GM18511 (cell line): ENCODE measurements around the gene PWP2.
"Not testable (repeated sequence)": the region's sequence is repeated elsewhere in the genome, so short reads cannot be mapped to it uniquely, and the experiment has no call there.

Source experiments
- ATAC-seq: cut with Tn5 transposase; IDR thresholded peaks from one replicate; pipeline ENCODE4 v1.9.1; 2021; ENCODE audit warnings: mild to moderate bottlenecking, moderate library complexity; ENCODE audit not compliant: unreplicated experiment

PWP2 gene

DNA sequence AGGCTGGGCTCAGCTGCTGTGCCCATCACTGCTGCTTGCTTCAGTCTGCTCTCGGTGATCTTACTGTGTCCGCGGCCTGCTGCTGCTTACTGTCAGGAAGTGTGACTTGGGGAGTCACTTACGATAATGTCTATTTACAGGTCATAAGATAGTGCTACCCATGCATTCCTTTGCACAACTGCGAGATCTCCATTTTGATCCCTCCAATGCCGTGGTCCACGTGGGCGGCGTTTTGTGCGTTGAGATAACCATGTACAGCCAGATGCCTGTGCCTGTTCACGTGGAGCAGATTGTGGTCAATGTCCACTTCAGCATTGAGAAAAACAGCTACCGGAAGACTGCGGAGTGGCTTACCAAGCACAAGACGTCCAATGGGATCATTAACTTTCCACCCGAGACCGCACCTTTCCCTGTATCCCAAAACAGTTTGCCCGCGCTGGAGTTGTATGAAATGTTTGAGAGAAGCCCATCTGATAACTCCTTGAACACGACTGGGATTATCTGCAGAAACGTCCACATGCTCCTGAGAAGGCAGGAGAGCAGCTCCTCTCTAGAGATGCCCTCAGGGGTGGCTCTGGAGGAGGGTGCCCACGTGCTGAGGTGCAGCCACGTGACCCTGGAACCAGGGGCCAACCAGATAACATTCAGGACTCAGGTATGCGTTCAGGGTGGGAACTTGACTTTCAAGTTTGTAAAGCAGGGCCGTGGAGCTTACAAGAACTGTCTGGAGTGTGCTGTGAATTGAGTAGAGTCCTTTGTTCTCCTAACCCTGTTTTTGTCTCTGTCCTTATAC is 24.4 kb upstream of the PWP2 start:
- no peak for ATAC-seq

DNA sequence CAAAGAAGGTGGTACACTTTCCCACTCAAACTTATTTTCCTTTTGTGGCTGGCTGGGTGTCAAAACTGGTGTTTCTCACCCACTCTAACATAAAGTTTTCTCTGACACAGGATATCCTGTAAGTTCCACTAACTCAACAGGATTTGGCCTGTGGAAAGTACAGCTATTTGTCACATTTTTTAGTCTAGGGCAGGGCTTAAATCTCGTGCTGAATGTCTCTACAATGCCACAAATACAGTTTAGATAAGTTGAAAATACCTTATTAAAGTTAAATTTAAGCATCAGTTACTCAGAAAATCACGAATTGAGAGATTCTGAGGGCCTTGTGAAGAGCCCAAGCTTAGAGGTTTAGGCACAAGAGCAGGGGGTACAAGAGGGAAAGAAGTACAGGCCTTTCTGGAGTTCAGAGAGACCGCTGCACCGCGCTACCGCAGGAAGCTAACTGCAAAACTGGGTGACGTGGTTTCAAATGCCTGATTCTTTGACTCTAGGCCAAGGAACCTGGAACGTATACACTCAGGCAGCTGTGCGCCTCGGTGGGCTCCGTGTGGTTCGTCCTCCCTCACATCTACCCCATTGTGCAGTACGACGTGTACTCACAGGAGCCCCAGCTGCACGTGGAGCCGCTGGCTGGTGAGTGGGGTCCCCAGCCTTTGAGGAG is 23.4 kb upstream of the PWP2 start:
- no peak for ATAC-seq

DNA sequence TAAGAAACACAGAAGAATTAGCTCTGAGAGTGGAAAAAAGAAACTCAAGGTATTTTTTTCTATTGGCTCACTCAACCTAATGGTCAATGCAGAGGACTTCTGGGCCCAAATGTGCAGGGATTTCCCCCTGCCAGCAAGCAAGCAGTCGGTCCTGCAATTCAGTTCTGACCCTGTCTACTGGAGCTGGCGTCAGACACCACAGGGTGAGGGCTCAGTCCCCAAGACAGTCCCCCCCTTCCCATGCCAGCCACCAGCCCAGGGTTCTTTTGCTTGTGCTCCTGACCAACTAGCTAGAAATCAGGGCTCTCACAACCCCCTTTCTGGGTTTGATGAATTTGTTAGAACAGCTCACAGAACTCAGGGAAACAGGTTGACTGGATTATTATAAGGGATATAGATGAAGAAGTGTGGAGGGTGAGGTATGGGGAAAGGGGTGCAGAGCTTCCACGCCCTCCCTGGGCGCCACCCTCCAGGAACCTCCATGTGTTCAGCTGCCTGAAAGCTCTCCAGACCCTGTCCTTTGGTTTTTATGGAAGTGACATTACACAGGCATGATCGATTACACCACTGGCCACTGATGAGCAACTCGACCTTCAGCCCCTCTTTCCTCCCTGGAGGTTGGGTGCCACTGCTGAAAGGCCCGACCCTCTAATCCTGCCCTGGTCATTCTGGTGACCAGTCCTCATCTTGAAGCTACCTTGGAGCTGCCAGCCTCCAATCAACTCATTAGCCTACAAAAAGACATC is 22.5 kb upstream of the PWP2 start:
- no peak for ATAC-seq

DNA sequence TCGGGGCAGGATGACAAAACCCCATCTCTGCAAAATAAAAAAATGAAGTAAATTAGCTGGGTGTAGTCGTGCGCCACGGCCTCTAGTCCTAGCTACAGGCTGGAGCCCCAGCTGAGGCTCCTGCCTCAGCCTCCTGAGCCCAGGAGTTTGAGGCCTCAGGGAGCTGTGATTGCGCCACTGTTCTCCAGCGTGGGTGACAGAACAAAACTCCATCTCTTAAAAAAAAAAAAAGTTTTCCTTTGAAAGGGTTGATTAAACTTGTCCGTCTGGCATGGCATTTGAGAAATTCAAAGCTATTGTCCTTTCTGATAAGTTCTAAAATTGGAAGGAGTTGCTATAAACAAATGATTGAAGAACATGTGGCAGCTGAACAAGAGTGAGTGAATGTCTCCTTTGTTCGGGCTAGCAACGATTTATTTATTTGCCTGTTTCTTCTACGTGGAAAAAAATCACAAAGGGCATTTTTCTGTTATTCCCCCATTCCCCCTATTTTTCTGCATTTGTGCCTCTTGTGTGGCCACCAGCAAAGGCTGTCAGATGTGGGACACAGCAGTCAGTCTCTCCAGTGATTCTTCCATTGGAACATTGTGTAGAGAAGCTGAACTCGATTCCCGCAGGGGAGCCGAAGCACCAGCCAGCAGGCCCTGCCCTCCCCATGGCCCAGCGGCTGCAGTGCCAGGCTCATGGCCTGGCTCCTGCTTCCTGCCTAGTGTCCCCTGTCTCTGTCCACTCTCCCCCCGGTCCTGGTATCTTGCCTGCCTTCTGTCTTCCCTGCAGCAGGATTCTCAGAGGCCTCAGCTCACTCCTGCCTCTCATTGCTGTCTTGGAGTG is 21.5 kb upstream of the PWP2 start:
- ATAC-seq: no peak

DNA sequence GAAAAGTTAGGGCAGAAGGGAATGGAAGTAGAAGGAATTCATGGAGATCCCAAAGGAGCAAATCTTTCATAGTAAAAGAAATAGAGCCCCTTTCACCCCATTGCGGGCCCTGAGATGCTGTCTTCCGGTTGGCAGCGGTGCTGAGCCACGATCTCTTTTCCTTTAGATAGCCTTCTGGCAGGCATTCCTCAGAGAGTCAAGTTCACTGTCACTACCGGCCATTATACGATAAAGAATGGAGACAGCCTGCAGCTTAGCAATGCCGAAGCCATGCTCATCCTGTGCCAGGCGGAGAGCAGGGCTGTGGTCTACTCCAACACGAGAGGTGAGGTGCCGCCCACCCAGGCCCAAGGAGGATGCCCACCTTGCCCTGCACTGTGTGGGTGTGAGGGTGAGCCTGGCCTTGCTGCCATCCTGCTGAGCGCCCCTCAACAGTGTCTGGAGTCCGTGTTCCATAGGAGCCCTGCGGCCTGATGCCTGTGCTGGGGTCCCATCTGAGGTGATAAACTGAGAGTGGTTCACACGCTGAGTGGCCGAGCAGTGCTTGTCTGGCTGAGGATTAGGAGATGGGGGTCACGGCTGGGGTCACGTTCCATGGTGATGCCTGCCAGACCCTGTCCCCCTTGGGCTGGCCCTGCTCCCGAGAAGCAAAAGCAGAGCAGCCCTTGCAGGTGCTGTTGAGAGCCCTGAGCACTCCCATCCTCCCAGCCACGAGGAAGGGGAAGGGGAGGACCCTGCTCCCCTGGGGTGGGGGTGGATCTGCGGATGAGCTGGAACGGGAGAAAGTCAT is 20.4 kb upstream of the PWP2 start:
- no peak for ATAC-seq

DNA sequence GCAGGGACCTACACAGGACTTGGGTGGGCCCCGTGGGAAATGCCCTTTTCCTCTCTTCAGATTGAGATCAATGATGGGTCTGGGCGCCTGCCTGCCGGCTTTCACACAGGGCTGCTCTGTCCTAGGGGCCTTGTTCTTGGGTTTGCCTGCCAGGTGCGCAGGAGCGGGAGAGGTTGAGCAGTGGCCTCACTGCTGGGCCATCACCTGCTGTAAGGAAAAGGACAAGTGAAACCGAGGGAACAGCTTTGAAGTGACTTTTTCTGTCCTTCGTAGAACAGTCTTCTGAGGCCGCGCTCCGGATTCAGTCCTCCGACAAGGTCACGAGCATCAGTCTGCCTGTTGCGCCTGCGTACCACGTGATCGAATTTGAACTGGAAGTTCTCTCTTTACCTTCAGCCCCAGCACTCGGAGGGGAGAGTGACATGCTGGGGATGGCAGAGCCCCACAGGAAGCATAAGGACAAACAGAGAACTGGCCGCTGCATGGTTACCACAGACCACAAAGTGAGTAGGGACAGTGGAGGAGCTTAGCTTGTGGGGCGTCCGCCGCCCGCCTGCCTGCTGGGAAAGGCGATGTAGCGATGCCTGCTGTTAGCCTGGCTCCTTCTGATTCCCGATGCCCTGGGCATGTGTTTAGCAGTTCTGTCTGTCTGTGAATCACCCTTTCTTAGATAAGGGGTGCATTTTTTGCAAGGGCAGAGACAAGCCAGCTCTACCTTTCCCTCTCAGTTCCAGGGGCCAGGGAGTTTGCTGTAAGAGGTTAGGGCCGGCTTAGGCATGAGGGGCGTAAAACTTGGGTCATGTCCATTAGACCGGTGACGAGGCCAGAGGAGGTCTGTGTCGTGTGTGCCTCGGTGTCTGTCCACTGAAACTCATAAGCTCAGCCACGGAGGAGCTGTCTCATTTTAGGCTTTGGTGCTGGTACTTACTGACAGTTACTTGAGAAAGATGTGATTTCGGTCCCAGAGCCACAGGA is 19.5 kb upstream of the PWP2 start:
- no peak for ATAC-seq

DNA sequence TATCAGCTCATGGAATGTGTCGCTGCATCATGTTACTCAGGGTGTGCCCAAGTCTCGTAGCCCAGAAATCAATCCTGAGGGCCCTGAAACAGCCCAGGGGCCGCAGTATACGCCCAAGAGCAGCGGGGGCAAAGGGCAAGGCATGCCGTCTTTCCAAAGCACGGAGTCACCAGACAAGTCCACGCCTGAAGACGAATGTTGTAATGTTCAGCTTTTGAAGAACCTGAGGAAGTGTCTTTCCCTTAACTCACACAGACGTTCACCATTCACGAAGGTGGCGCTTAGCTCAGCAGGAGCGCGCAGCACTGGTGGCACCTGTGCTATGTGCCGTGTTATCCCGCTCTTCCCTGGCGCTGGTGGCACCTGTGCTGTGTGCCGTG is 18.8 kb upstream of the PWP2 start:
- no peak for ATAC-seq

DNA sequence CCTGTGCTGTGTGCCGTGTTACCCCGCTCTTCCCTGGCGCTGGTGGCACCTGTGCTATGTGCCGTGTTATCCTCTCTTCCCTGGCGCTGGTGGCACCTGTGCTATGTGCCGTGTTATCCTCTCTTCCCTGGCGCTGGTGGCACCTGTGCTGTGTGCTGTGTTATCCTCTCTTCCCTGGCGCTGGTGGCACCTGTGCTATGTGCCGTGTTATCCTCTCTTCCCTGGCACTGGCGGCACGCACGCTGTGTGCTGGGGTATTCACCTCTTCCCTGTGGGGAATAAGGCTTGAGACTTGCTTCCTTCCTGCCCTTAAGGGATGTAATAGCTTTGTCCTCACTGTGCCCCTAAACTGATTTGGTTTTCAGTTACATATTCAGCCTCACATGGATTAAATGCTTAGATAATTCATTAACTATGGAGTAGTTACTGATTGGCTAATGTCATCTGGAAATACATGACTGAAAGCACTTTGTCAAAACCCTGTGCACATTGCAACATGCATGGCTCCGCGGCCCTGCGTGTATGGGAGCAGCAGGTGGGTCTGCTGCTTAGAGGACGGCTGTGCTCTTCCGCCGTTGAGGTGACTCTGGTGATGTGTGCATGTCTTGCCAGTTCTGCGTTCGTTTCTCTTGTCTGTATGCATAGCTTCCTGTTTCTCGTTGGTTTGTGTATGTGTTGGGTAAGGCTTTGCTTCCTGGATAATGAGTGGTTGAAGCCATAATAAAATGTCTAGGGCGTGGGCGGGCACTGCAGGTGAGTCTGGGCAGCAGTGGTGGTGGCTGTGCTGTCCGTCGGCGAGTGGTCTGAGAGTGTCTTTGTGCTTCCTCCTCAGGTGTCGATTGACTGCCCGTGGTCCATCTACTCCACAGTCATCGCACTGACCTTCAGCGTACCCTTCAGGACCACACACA is 17.9 kb upstream of the PWP2 start:
- peak; percentile 72 for ATAC-seq

DNA sequence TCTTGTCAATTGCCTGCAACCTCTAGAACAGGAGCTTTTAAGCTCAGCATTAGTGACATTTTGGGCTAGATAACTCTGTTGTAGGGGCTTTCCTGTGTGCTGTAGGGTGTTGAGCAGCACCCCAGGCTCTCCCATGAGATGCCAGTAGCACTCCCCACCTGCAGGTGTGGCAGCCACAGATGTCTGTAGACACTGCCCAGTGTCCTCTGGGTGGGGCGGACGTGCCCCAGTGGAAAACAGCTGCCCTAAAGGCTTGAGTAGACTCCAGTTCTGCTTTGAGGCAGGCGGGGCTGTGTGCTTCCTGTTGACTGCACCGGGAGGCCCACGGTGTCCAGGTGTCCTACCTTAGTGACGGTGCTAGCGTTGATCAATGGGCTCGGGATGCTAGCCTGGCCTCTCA is 16.9 kb upstream of the PWP2 start:
- ATAC-seq: no peak

DNA sequence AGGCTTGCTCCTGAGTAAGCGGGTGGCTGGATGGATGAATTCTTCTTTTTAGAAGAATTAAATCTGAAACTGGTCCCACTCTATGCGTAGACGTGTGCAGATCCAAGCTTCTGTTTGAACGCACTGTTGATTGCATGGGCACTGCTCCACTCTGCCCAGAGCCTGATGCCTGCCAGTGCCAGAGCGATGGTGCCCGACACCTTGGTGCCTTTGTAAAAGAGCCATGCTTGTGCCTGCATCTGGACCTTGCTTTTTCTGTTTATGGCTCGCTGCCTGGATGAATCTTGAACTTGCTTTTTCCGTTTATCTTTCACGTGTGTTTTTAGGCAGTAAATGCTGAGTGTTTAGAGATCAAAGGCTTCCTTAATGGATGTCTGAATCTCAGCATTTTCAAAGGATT is 15.0 kb upstream of the PWP2 start:
- ATAC-seq: no peak

DNA sequence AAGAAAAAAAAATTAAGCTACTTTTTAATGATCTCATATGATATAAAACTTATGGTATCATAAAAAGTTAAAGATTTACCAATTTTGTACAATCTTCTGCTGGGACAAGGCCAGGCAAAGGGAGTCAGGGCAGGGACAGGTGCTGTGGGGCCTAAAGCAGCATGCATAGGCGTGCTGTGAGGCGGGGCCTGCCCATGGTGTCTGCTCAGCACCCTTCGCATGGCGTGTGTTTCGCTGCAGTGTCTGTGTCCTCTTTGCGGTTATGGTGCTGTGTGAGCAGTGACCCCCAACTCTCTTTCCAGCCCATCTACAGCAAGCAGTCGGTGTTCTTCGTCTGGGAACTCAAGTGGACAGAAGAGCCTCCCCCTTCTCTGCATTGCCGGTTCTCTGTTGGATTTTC is 13.4 kb upstream of the PWP2 start:
- ATAC-seq: no peak

DNA sequence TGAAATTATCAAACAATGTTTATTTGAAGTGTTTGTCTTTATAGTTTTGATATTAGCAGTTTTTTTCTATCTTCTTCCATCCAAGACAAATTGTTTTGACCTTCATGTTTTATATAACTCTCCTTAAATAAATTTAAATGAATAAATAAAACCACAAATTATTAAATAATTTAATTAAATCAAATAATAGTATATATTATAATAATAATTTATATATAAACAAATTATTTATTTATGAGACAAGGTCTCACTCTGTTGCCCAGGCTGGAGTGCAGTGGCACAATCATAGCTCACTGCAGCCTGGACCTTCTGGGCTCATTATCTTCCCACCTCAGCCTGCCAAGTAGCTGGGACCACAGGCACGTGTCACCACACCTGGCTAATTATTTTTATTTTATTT is 12.4 kb upstream of the PWP2 start:
- ATAC-seq: no peak

DNA sequence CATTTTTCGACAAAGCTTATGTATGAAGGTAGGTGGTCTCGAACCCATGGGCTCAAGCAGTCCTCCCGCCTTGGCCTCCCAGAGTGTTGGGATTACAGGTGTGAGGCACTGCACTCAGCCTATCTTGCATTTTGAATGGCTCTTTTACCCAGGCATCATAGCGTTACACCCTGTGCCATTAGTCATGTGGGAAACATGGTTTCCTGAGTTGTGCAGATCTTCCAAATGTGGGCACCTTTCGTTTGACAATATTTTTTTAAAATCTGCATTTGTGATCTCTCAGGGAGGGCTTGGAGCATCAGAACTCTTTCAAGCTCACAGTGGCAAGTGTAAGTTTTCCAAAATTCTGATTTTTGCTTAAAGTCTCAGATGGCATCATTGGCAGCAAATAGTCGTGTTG is 8.7 kb upstream of the PWP2 start:
- not testable (repeated sequence) for ATAC-seq

DNA sequence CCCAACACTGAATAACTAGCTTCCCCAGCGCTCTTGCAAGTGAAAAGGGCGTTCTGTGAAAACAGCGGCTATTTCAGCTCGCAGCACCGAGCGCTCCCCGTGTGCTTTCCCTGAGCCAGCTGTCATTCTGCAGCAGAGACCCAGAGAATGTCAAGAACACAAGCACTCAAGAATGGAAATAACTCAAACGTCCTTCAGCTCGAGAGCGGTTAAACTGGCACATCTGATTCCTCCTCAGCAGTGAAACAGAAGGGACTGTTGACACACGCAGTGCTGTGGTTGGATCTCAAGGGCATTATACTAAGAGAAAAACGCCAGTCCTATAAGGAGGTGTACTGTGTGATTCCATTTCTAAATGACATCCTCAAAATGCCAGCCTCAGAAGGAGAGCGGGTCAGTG is 8.2 kb upstream of the PWP2 start:
- ATAC-seq: not testable (repeated sequence)

DNA sequence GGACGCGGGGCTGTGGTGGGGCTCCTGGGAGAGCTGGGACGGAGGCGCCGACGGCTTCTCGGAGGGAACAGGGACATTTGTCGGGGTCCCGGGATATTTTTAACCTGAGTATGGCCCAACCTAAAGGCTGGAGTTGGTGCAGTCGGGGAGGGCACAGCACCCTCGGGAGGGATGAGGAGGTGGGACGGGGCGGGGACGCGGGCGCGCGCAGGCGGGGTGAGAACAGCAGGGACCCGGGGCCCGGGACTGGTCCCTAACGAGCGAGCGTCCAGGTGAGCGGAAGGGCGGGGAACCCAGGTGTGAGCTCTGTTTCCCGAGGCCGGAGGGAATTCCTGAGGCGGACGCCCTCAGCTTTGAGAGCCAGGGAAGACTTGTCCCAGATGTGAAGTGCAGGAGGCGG is 390 bp downstream of the PWP2 start:
- peak; percentile 36 for ATAC-seq

DNA sequence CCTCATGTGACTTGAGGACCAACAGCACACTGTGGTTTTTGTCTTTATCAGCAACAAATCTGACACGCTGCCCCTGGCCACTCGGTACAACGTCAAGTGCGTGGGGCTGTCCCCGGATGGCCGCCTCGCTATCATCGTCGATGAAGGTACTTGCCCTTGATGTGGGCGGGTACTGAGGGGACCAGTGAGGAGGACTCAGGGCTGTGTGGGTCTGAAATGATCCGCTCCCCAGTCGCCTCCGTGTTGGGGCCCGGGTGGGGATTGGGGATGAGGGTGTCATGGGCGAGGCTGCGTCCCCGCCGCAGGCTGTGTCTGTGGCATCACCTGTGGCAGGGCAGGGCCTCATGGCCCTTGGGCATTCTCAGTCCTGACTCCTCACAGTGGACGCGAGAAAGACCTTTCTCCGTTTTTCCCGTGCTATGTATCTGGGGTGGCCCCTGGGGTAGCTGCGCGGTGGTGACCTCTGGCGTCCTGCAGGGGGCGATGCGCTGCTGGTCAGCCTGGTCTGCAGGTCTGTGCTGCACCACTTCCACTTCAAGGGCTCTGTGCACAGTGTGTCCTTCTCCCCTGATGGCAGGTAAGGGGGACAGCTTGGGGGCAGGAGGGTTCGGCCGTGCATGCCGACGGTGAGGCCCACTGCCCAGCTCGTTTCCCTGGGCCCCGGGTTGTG is 6.6 kb downstream of the PWP2 start:
- ATAC-seq: not testable (repeated sequence)

DNA sequence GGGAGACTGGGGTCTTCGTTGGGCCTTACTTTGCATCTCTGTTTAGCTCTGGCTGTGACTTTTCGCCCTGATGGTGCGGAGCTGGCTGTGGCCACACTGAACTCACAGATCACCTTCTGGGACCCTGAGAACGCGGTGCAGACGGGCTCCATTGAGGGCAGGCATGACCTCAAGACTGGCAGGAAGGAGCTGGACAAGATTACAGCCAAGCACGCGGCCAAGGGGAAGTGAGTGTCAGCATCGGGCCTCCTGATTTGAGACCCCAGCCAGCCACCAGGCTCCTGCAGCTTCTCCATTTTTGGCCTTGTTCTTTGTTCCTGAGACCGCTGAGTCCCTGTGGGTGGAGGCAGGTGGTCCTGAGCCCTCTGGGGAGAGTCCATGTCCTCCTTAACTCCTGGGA is 14.9 kb downstream of the PWP2 start:
- not testable (repeated sequence) for ATAC-seq

DNA sequence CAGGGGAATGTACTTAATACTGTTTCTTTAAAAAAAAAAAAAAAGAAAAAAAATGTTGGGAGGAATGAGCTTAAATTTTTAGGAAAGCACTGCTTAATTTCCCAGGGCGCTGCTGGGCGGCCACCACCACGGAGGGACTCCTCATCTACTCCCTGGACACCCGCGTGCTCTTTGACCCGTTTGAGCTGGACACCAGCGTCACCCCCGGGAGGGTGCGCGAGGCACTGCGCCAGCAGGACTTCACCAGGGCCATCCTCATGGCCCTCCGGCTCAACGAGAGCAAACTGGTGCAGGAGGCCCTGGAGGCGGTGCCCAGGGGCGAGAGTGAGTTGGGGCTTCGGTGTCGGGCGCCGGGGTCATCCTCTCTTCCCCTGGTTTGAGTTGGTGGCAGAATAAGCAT is 20.6 kb downstream of the PWP2 start:
- not testable (repeated sequence) for ATAC-seq
